Stimulated activated CD4-positive, alpha-beta T cell treated with anti-CD3 and anti-CD28 coated beads, Interleukin-2, amount 100 ng/mL, for 48 hours (primary cell): ENCODE results near the gene VDAC2.
"Not testable (repeated sequence)": the region's sequence is repeated elsewhere in the genome, so short reads cannot be mapped to it uniquely, and the experiment has no call there.

ENCODE experiments used
- DNase-seq, 2 donors: peaks; one replicate each; pipeline ENCODE4 v3.0.0-alpha.2; 2020

VDAC2 gene

GRCh38 chr10:75201793-75202307 lies 8.7 kb upstream of the VDAC2 start:
- DNase-seq: no peak

- DNase-seq: no peak
These were observed 8.1 kb upstream of the VDAC2 start for GRCh38 chr10:75202321-75203045.

- DNase-seq: not testable (repeated sequence)
These were observed 7.5 kb upstream of the VDAC2 start for GRCh38 chr10:75203046-75203620.

- no peak for DNase-seq
These were observed 6.9 kb upstream of the VDAC2 start for GRCh38 chr10:75203724-75204123.

GRCh38 chr10:75205908-75206307 lies 4.7 kb upstream of the VDAC2 start:
- DNase-seq: no peak

GRCh38 chr10:75206638-75207037 lies 4.0 kb upstream of the VDAC2 start:
- DNase-seq: not testable (repeated sequence)

- no peak for DNase-seq
These were observed 3.3 kb upstream of the VDAC2 start for GRCh38 chr10:75207079-75207856.

GRCh38 chr10:75207857-75208144 lies 2.8 kb upstream of the VDAC2 start:
- DNase-seq: no peak

- no peak for DNase-seq
These were observed 2.4 kb upstream of the VDAC2 start for GRCh38 chr10:75208181-75208580.

- no peak for DNase-seq
These were observed 1.3 kb upstream of the VDAC2 start for GRCh38 chr10:75209086-75209920.

- DNase-seq: peak; percentile 60 to 63
These were observed 695 bp upstream of the VDAC2 start for GRCh38 chr10:75209921-75210281.

GRCh38 chr10:75211007-75211691 lies 553 bp downstream of the VDAC2 start:
- DNase-seq: peak; percentile 9 to 13

GRCh38 chr10:75212343-75212742 lies 1.7 kb downstream of the VDAC2 start:
- DNase-seq: no peak

- DNase-seq: no peak
These were observed 9.7 kb downstream of the VDAC2 start for GRCh38 chr10:75220274-75220673.

- not testable (repeated sequence) for DNase-seq
These were observed 10.9 kb downstream of the VDAC2 start for GRCh38 chr10:75221492-75221891.

GRCh38 chr10:75223507-75223906 lies 12.9 kb downstream of the VDAC2 start:
- DNase-seq: no peak

GRCh38 chr10:75226095-75226494 lies 15.5 kb downstream of the VDAC2 start:
- no peak for DNase-seq

- DNase-seq: no peak
These were observed 16.1 kb downstream of the VDAC2 start for GRCh38 chr10:75226656-75227055.

GRCh38 chr10:75228278-75228677 lies 17.7 kb downstream of the VDAC2 start:
- no peak for DNase-seq

- no peak for DNase-seq
These were observed 18.2 kb downstream of the VDAC2 start for GRCh38 chr10:75228834-75229233.

- no peak for DNase-seq
These were observed 19.4 kb downstream of the VDAC2 start for GRCh38 chr10:75229971-75230370.

GRCh38 chr10:75230600-75231038 lies 20.0 kb downstream of the VDAC2 start:
- peak; percentile 91 for DNase-seq
